Skeletal muscle satellite cell (primary cell): Measurements from ENCODE around the gene MKRN2OS. TPM values are rescaled to one million over a fixed set of nuclear protein-coding genes. Genes with fewer than 3 reads are reported as not detected.

Experiments
- H3K27me3 ChIP-seq: 2 replicates; pipeline ENCODE4 v1.7.0; 2013; ENCODE audit warnings: low read length; ENCODE audit not compliant: control insufficient read depth, insufficient read depth
- H3K36me3 ChIP-seq: 2 replicates; pipeline ENCODE4 v1.7.0; 2013; ENCODE audit warnings: mild to moderate bottlenecking, control low read depth, low read length; ENCODE audit not compliant: insufficient read depth
- H3K4me1 ChIP-seq: 2 replicates; pipeline ENCODE4 v1.7.0; 2013; ENCODE audit warnings: low read length; ENCODE audit not compliant: control insufficient read depth, insufficient read depth
- H3K4me2 ChIP-seq: 2 replicates; pipeline ENCODE4 v1.7.0; 2013; ENCODE audit warnings: mild to moderate bottlenecking, low read length
- H3K4me3 ChIP-seq: 2 replicates; pipeline ENCODE4 v1.7.0; 2013; ENCODE audit warnings: low read length
- H3K9ac ChIP-seq: 2 replicates; pipeline ENCODE4 v1.7.0; 2013; ENCODE audit warnings: mild to moderate bottlenecking, low read depth, low read length, moderate library complexity
- H3K9me3 ChIP-seq: replicated peaks from 2 replicates; pipeline ENCODE4 v1.7.0; 2013; ENCODE audit warnings: mild to moderate bottlenecking, control low read depth, low read length
- total RNA-seq: library from RNA; depleted of rRNA; stranded (reverse); fragments of >200 nt; gene quantifications from 2 replicates; pipeline ENCODE4 v1.2.3, GENCODE V29; 2012; rRNA removed

The MKRN2OS gene, protein sequence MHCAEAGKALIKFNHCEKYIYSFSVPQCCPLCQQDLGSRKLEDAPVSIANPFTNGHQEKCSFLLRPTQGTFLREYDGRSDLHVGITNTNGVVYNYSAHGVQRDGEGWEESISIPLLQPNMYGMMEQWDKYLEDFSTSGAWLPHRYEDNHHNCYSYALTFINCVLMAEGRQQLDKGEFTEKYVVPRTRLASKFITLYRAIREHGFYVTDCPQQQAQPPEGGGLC
- not detected in 2 replicates for total RNA-seq

DNA sequence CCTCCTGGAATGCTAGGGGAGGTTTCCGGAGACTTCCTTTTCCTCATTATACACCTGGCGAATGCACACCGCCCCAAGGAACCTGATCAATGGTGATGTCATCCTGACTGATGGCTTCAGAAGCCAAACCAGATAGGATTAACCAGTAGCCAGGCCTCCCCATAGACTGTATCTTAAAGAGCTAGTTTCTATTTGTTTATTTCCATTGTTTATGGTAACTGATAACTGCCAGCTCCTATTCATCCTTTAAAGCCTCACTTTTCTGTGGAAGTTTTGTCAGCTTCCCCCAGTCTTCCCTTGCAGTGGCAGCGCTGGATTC lies at the start of gene MKRN2OS:
TSS of gene MKRN2OS (minus strand) at position 27 of the 319 bp plus-strand sequence. CDS start 35 bp downstream, outside the sequence.
- Histone ChIP-seq H3K9me3 (no peaks in the 10 kb centered on the region), H3K4me2 (no peak within 1 kb of the TSS), H3K36me3 (peaks cover 3% of the 10 kb centered on the region), H3K9ac (no peak within 1 kb of the TSS), H3K4me3 (no peak within 1 kb of the TSS), H3K4me1 (no peaks in the 10 kb centered on the region), H3K27me3 (no peaks in the 10 kb centered on the region)

DNA sequence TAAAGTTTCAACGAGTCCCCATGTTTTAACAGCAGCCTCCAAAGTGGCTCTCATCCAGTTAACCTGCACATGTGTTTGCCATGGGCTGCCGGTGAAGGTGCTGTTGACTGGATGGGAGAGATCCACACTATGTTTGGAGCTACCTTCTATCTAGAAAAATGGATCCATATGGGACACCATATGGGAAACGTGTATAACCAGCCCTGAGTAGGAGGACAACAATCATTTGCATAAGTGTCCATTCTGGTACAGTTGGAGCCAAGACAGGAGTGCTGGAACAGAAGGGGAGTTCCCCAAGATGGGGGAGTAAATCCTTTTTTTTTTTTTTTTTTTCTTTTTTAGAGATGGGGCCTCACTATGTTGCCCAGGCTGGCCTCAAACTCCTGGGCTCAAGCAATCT lies 48.2 kb upstream of the MKRN2OS start:
- no peaks in the 10 kb centered on the region for H3K9me3 ChIP-seq
- no peaks in the 10 kb centered on the region for H3K27me3 ChIP-seq
- peaks cover 2% of the 10 kb centered on the region for H3K4me1 ChIP-seq
- H3K4me2 ChIP-seq = no peak overlapping the region
- no peak overlapping the region for H3K9ac ChIP-seq
- peaks cover 77% of the 10 kb centered on the region for H3K36me3 ChIP-seq
- no peak overlapping the region for H3K4me3 ChIP-seq

DNA sequence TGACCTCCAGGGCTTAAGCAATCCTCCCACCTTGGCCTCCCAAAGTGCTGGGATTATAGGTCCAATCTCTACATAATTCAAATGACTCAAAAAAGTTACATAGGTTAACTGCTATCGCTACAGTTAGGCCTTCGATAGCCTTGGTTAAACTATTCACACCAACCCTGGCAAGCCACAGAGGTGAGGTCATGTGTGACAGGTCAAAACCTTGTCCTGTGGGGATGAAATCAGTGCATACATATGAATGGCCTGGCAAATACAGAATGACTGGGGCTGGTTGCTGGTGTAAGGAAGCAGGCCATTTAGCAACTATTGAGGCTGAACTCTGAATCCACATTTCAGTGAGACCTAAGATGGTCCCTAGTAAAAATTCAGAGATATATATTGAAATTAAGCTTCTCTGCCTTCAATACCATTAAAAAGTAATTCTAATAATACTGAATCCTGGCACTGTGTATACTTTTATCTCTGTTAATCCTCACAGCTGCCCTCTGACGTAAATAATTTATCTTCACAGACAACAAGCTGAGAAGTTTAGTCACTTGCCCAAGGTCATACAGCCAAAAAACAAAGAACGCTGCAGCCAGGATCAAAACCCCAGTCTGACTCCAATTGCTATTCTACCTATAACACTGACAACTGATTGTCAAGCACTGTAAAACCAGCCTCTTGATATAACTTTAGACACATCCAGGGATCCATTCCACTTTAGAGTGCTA lies 46.9 kb upstream of the MKRN2OS start:
- peaks cover 10% of the 10 kb centered on the region for H3K4me1 ChIP-seq
- no peak overlapping the region for H3K9ac ChIP-seq
- H3K27me3 ChIP-seq = no peaks in the 10 kb centered on the region
- H3K9me3 ChIP-seq = no peaks in the 10 kb centered on the region
- H3K4me2 ChIP-seq = no peak overlapping the region
- peaks cover 79% of the 10 kb centered on the region for H3K36me3 ChIP-seq
- no peak overlapping the region for H3K4me3 ChIP-seq

DNA sequence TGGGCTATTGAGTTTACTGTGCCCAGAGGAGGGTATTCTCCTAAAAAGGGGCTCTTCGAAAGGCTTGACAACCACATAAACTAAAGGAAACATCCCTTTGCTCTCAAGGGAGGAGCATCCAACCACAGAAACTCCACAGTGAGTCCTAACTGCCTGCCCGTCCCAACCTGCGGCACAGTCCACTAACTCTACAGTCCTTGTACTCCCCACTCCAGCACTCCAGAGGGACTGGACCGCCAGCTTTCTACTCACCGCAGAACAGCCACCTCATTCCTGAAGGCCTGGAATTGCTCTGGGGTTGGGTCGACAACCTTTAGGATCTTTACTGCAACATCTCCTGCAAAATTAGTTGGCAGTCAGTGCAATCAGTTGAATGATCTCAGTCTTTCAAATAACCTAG lies 46.2 kb upstream of the MKRN2OS start:
- Histone ChIP-seq H3K36me3 (peaks cover 80% of the 10 kb centered on the region), H3K4me2 (no peak overlapping the region)

DNA sequence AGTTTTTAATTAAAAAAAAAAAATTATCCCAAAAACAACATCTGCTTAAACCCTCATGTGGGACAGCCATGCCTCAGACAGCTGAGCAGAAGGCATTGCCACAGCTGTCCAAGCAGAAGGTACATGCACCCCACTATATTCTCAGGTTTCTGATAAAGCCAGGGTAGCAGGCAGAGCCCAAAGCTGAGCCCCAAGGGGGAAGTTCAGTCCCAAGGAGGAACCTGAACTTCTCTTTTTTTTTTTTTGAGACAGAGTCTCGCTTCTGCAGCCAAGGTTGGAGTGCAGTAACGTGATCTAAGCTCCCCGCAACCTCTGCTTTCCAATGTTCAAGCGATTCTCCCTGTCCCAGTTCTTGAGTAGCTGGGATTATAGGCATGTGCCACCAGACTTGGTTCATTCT lies 44.8 kb upstream of the MKRN2OS start:
- no peaks in the 10 kb centered on the region for H3K9me3 ChIP-seq
- no peaks in the 10 kb centered on the region for H3K27me3 ChIP-seq
- H3K4me3 ChIP-seq = no peak overlapping the region
- H3K36me3 ChIP-seq = peaks cover 83% of the 10 kb centered on the region
- H3K4me1 ChIP-seq = peaks cover 10% of the 10 kb centered on the region
- no peak overlapping the region for H3K9ac ChIP-seq
- no peak overlapping the region for H3K4me2 ChIP-seq

More for the DNA sequence above, 46.2 kb upstream of the MKRN2OS start:
- no peak overlapping the region for H3K9ac ChIP-seq
- no peaks in the 10 kb centered on the region for H3K27me3 ChIP-seq
- no peaks in the 10 kb centered on the region for H3K9me3 ChIP-seq
- peaks cover 10% of the 10 kb centered on the region for H3K4me1 ChIP-seq
- no peak overlapping the region for H3K4me3 ChIP-seq

DNA sequence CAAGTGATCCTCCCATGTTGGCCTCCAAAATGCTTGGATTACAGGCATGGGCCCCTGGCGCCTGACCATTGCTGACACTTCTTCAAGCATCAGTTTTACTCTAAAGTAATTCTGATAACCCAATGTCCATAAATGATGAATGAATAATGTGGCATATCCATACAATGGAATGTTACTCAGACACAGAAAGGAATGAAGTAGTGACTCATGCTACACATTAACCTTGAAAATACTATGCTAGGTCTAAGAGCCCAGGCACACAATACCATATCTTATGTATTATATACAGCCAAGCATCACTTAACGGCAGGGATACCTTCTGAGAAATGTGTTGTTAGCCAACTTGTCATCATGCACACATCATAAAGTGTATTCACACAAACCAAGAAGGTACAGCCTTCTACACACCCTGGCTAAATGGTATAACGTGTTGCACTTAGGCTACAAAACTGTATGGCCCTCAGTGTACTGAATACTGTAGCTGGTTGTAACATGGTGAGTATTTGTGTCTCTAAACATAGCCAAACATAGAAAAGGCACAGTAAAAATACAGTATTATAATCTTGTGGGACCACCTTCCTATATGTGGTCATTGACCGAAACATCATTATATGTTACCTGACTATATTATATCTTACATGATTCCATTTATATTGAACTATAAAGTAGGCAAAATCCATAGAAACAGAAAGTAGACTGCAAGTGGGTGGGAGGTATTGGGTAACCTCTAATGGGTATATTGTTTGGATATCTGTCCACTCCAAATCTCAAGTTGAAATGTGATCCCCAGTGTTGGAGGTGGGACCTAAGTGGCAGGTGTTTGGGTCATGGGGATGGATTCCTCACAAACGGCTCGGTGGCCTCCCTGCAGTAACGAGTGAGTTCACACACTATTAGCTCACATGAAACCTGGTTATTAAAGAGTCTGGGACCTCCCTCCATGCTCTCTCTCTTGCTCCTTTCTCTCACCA lies 43.0 kb upstream of the MKRN2OS start:
- Histone ChIP-seq H3K4me1 (peaks cover 10% of the 10 kb centered on the region), H3K27me3 (no peaks in the 10 kb centered on the region)

DNA sequence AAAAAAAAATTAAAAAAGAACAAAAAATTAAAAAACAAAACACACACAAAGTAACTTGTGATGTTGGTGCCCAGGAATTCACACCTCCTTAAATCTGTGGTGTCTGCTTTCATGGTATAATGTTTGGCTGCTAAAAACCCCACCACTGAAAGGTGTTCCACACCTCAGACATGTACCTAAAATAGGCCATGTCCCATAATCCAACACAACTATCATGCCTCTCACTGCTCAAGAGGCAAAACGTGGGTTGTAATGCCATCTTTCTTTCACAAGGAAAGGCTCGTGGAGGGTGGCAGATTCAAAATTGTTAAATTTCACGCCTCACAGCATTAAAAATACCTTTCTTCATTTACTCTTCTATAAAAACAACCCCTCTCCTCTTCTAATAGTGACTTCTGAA lies 41.1 kb upstream of the MKRN2OS start:
- Histone ChIP-seq H3K4me2 (no peak overlapping the region), H3K36me3 (peaks cover 96% of the 10 kb centered on the region), H3K4me1 (peaks cover 10% of the 10 kb centered on the region), H3K9me3 (no peaks in the 10 kb centered on the region), H3K27me3 (no peaks in the 10 kb centered on the region), H3K9ac (no peak overlapping the region), H3K4me3 (no peak overlapping the region)

More for the DNA sequence above, 43.0 kb upstream of the MKRN2OS start:
- H3K36me3 ChIP-seq = peaks cover 87% of the 10 kb centered on the region
- no peak overlapping the region for H3K4me2 ChIP-seq
- no peaks in the 10 kb centered on the region for H3K9me3 ChIP-seq
- no peak overlapping the region for H3K4me3 ChIP-seq
- H3K9ac ChIP-seq = no peak overlapping the region

DNA sequence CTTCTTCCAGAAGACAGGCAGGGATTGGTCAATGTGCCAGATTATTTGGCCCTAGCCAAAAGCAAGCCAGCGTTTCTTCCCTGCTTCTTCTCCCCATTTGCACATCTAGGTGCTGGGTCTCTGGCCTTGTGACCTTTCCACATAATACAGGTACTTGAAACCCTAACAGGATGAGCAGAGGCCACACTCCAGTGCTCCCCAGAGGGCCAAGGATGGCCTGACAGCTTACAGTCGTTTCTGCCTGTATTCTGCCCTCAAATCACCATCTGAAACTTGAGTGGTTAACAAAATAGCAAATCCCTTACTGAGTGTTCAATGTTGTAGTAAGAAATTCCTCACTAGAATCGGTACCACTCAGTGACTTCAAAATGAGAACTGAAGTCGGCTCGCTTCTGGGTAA lies 40.7 kb upstream of the MKRN2OS start:
- no peaks in the 10 kb centered on the region for H3K9me3 ChIP-seq
- H3K4me1 ChIP-seq = peaks cover 10% of the 10 kb centered on the region
- H3K4me3 ChIP-seq = no peak overlapping the region
- no peak overlapping the region for H3K9ac ChIP-seq
- peaks cover 96% of the 10 kb centered on the region for H3K36me3 ChIP-seq
- no peak overlapping the region for H3K4me2 ChIP-seq
- no peaks in the 10 kb centered on the region for H3K27me3 ChIP-seq

DNA sequence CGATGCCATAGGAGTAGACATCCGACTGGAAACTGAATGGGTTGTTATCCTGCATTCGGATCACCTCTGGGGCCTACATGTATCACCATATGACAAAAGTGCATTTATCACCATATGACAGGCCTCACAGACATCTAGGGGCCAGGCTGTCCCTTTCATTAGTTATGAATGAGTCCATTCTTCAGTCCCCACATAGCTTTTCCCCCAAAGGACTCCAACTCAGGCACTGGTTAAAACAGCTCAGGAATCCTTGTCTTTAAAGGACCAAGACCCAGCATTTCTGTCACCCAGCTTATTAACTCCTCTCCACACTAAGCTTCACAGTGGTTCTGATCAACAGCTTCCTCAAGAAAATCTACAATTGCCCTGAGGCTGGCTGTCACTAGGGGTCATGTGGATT lies 39.9 kb upstream of the MKRN2OS start:
- peaks cover 10% of the 10 kb centered on the region for H3K4me1 ChIP-seq
- no peak overlapping the region for H3K9ac ChIP-seq
- no peak overlapping the region for H3K4me3 ChIP-seq
- no peaks in the 10 kb centered on the region for H3K9me3 ChIP-seq
- no peak overlapping the region for H3K4me2 ChIP-seq
- peaks cover 92% of the 10 kb centered on the region for H3K36me3 ChIP-seq
- H3K27me3 ChIP-seq = no peaks in the 10 kb centered on the region

DNA sequence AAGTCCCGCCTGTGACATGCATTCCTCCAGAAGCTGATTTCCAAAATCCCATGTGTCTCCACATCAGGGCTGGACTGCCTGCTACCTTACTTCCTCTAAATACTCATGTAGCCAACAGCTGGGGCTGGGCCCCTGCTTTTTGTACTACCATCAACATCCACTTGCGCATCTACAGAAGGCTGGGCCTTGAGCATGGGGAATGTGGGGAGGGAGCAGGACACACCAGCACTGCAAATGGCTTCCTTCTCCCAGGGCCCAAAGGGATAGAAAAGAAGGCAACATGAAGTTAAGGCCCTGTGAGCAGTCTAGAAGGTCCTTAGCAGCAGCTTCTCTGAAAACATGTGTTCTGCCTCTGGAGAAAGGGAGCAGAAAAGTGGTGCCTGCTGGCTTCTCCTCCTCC lies 38.8 kb upstream of the MKRN2OS start:
- no peak overlapping the region for H3K4me2 ChIP-seq
- no peaks in the 10 kb centered on the region for H3K9me3 ChIP-seq
- H3K9ac ChIP-seq = no peak overlapping the region
- peaks cover 90% of the 10 kb centered on the region for H3K36me3 ChIP-seq
- H3K4me3 ChIP-seq = no peak overlapping the region
- peaks cover 17% of the 10 kb centered on the region for H3K4me1 ChIP-seq
- H3K27me3 ChIP-seq = no peaks in the 10 kb centered on the region

DNA sequence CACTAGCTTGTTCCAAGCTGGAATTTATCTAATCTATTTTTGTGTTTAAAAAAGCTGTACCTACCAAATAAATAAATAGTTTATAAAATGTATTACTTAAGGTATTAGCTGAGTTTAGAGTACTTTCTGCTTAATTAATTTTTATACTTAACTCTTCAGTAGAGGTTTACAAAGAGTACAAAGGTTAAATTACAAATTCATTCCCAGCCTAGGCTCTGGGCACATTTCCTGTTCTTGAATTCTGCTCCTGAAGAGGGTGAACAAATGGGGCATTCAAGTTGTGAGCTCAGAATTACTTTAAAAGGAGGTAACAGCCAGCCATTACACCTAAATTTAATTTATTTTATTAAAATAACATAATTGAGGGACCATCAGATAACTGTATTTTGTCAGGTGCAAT lies 38.0 kb upstream of the MKRN2OS start:
- peaks cover 88% of the 10 kb centered on the region for H3K36me3 ChIP-seq
- H3K27me3 ChIP-seq = no peaks in the 10 kb centered on the region
- H3K9me3 ChIP-seq = no peaks in the 10 kb centered on the region

More for the DNA sequence above, 38.0 kb upstream of the MKRN2OS start:
- H3K4me1 ChIP-seq = peaks cover 12% of the 10 kb centered on the region
- no peak overlapping the region for H3K4me2 ChIP-seq
- H3K9ac ChIP-seq = no peak overlapping the region
- no peak overlapping the region for H3K4me3 ChIP-seq
